ENCODE measurements around the gene PTPRD. TPM values are rescaled to one million over a fixed set of nuclear protein-coding genes. Genes with fewer than 3 reads are reported as not detected.
"Not testable (repeated sequence)": the region's sequence is repeated elsewhere in the genome, so short reads cannot be mapped to it uniquely, and the experiment has no call there.

The PTPRD gene
- total RNA-seq, 1 donor from 2014 or later, result 532 TPM

DNA sequence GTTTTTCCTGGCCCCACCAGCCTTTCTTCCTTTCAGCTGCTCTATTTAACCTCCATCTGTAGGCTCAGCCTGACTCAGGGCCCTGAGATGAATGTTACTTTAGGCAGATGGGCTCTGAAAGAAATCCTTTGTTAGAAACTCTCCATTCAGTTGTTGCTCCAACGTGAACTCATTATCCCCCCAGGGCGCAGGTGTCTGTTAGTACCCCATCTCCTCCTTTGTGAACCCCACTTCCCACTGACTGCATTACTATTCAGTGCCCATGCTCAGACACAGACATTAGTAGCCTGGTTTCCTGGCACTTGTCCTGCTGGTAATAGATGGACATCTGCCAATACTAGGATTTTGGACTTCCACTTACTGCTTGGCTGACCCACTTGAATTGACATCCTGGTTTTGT lies 1271.6 kb downstream of the PTPRD start:
- Mint-ChIP-seq H3K4me1 (ENCODE audit: low read depth, unreplicated experiment) (peaks cover 15% of the 10 kb centered on the region), H3K4me3 (ENCODE audit: unreplicated experiment) (peak overlapping the region; percentile 22), H3K27ac (ENCODE audit: unreplicated experiment) (peak overlapping the region; percentile 93), H3K9me3 (ENCODE audit: unreplicated experiment) (peaks cover 4% of the 10 kb centered on the region), H3K27me3 (ENCODE audit: unreplicated experiment) (no peaks in the 10 kb centered on the region), H3K36me3 (ENCODE audit: unreplicated experiment) (no peaks in the 10 kb centered on the region)
- no peak for DNase-seq
- TF ChIP-seq, protein P1, sequence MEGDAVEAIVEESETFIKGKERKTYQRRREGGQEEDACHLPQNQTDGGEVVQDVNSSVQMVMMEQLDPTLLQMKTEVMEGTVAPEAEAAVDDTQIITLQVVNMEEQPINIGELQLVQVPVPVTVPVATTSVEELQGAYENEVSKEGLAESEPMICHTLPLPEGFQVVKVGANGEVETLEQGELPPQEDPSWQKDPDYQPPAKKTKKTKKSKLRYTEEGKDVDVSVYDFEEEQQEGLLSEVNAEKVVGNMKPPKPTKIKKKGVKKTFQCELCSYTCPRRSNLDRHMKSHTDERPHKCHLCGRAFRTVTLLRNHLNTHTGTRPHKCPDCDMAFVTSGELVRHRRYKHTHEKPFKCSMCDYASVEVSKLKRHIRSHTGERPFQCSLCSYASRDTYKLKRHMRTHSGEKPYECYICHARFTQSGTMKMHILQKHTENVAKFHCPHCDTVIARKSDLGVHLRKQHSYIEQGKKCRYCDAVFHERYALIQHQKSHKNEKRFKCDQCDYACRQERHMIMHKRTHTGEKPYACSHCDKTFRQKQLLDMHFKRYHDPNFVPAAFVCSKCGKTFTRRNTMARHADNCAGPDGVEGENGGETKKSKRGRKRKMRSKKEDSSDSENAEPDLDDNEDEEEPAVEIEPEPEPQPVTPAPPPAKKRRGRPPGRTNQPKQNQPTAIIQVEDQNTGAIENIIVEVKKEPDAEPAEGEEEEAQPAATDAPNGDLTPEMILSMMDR (IDR thresholded peaks at IDR 0.05; ENCODE audit: partially characterized antibody, unreplicated experiment), result no peak

DNA sequence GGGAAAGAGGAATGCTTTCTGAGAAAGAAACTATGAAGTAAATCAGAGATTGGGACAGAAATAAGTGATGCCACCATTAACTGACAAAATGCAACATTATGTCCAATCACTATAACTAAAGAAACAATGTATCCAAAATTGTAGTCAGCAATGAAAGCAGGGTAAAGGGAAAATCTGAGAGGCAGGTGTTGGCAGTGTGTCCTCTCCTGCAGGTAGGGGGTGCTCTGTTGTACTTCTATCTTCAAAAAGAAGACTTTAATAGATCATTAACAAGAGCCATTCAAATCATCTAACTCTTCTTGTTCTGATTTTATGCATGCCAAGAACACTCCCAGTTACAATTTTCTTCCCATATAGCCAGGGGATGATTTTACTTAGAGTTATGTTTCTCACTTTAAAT lies 1275.7 kb downstream of the PTPRD start:
- DNase-seq, result no peak
- Mint-ChIP-seq H3K9me3 (ENCODE audit: unreplicated experiment) (peaks cover under 1% of the 10 kb centered on the region), H3K27ac (ENCODE audit: unreplicated experiment) (no peak overlapping the region), H3K27me3 (ENCODE audit: unreplicated experiment) (no peaks in the 10 kb centered on the region), H3K4me3 (ENCODE audit: unreplicated experiment) (no peak overlapping the region), H3K4me1 (ENCODE audit: low read depth, unreplicated experiment) (peaks cover 16% of the 10 kb centered on the region), H3K36me3 (ENCODE audit: unreplicated experiment) (no peaks in the 10 kb centered on the region)
- TF ChIP-seq, protein P1 (IDR thresholded peaks at IDR 0.05; ENCODE audit: partially characterized antibody, unreplicated experiment), result no peak

GRCh38 chr9:9326749-9327148 lies 1286.1 kb downstream of the PTPRD start:
- Mint-ChIP-seq H3K36me3 (ENCODE audit: unreplicated experiment) (no peaks in the 10 kb centered on the region), H3K27ac (ENCODE audit: unreplicated experiment) (no peak overlapping the region), H3K27me3 (ENCODE audit: unreplicated experiment) (no peaks in the 10 kb centered on the region), H3K9me3 (ENCODE audit: unreplicated experiment) (peaks cover 3% of the 10 kb centered on the region), H3K4me1 (ENCODE audit: low read depth, unreplicated experiment) (peaks cover 8% of the 10 kb centered on the region), H3K4me3 (ENCODE audit: unreplicated experiment) (no peak overlapping the region)
- no peak for DNase-seq
- TF ChIP-seq, protein P1 (IDR thresholded peaks at IDR 0.05; ENCODE audit: partially characterized antibody, unreplicated experiment), result no peak

DNA sequence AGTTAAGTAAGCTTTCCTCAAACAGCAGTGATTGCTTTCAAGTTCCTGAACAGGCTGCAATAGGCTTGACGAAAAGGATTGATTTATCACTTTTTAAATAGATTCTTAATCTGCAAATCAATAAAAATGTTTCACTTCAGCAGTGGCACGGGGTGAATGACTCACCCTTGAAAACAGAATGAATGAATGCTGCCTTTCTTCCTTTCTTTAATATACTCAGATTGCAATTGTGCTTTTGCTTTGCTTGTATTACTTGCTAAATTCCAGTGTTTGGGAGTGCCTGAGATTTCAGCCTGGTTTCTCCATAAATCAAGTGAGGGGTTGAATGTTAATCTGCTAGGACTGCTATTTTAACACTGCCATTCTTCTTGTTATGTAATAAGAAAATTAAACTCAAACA lies 1293.8 kb downstream of the PTPRD start:
- Mint-ChIP-seq H3K27me3 (ENCODE audit: unreplicated experiment) (no peaks in the 10 kb centered on the region), H3K36me3 (ENCODE audit: unreplicated experiment) (no peaks in the 10 kb centered on the region), H3K4me1 (ENCODE audit: low read depth, unreplicated experiment) (peaks cover 3% of the 10 kb centered on the region), H3K4me3 (ENCODE audit: unreplicated experiment) (no peak overlapping the region), H3K9me3 (ENCODE audit: unreplicated experiment) (peaks cover 2% of the 10 kb centered on the region), H3K27ac (ENCODE audit: unreplicated experiment) (no peak overlapping the region)
- TF ChIP-seq, protein P1 (IDR thresholded peaks at IDR 0.05; ENCODE audit: partially characterized antibody, unreplicated experiment), result no peak
- DNase-seq, result no peak

GRCh38 chr9:9310743-9311142 lies 1302.1 kb downstream of the PTPRD start:
- not testable (repeated sequence) for H3K4me3 Mint-ChIP-seq (ENCODE audit: unreplicated experiment); H3K36me3 Mint-ChIP-seq (ENCODE audit: unreplicated experiment); H3K27ac Mint-ChIP-seq (ENCODE audit: unreplicated experiment); DNase-seq; H3K4me1 Mint-ChIP-seq (ENCODE audit: low read depth, unreplicated experiment); H3K9me3 Mint-ChIP-seq (ENCODE audit: unreplicated experiment); H3K27me3 Mint-ChIP-seq (ENCODE audit: unreplicated experiment)

DNA sequence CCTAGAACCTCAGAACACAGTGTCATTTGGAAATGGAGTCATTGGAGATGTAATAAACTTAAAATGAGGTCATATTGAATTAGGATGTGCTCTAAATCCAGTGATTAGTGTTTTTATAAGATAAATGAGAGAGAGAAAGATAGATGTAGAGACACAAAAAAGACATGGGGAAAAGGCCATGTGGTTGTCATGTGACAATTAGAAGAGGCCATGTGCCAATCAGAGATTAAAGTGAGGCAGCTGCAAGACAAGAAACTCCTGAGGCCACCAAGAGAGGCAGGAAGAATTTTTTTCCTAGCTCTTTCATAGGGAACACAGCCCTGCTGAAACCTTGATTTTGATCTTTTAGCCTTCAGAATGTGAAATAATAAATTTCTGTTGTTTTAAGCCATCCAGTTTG lies 1307.2 kb downstream of the PTPRD start:
- no peaks in the 10 kb centered on the region for H3K36me3 Mint-ChIP-seq (ENCODE audit: unreplicated experiment)
- peaks cover 2% of the 10 kb centered on the region for H3K9me3 Mint-ChIP-seq (ENCODE audit: unreplicated experiment)
- no peak overlapping the region for H3K4me3 Mint-ChIP-seq (ENCODE audit: unreplicated experiment)
- TF ChIP-seq, protein P1 (IDR thresholded peaks at IDR 0.05; ENCODE audit: partially characterized antibody, unreplicated experiment), result no peak
- no peaks in the 10 kb centered on the region for H3K27me3 Mint-ChIP-seq (ENCODE audit: unreplicated experiment)
- no peak for DNase-seq
- H3K4me1 Mint-ChIP-seq (ENCODE audit: low read depth, unreplicated experiment), result peaks cover 5% of the 10 kb centered on the region
- no peak overlapping the region for H3K27ac Mint-ChIP-seq (ENCODE audit: unreplicated experiment)
